Measurements from ENCODE around the gene MAPKAP1.

Gene MAPKAP1

DNA sequence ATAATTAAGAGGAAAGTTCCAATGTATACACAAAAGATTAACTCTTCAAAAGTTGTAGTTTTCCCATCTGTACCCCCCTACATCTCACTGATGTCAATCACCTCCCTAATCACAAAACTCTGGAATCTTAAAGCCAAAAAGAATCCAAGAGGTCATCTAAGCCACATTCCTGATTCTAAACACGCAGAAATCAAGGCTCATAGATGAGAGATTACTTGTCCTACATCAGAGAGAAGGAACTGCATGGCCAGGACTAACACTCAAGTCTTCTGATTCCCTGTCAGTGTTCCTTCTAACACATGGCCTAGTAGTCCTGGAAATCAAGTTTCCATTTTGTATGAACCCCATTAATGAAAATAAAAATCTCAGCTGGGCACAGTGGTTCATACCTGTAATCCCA is 58.7 kb downstream of the MAPKAP1 start:
- no peak overlapping the region for H3K4me3 ChIP-seq (replicated peaks; ENCODE audit: low read depth, low read length)
- no peak for DNase-seq (ENCODE audit: low read depth)
- no peak for TF ChIP-seq CTCF (IDR thresholded peaks at IDR 0.05; ENCODE audit: low read length, missing control alignments)

DNA sequence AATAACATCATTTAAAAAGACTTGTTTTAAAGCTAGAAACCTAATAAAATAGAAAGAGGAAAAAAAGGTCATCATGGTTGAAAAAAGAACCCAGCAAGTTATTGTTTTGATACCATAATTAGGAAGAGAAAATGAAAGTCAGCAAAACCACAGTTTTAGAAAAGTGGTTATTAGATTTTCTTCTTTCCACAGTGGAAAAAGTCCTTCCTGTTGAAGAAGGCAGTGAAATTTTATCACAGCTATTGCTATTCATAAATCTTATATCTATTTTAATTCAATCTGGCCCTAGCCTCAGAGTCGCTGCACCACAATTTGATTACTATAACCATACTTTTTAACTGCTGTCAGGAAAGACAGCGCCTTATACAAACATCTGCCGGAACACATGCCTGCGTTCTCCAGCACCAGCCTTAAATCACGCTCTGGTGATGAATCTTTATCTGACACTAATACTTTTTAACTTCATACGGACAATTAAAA is 60.3 kb downstream of the MAPKAP1 start:
- peak overlapping the region; percentile 35 for H3K4me3 ChIP-seq (replicated peaks; ENCODE audit: low read depth, low read length)
- TF ChIP-seq CTCF (IDR thresholded peaks at IDR 0.05; ENCODE audit: low read length, missing control alignments), result no peak
- DNase-seq (ENCODE audit: low read depth), result no peak

GRCh38 chr9:125646217-125646616 is 60.8 kb downstream of the MAPKAP1 start:
- DNase-seq (ENCODE audit: low read depth), result no peak
- peak overlapping the region; percentile 35 for H3K4me3 ChIP-seq (replicated peaks; ENCODE audit: low read depth, low read length)
- TF ChIP-seq CTCF (IDR thresholded peaks at IDR 0.05; ENCODE audit: low read length, missing control alignments), result no peak

DNA sequence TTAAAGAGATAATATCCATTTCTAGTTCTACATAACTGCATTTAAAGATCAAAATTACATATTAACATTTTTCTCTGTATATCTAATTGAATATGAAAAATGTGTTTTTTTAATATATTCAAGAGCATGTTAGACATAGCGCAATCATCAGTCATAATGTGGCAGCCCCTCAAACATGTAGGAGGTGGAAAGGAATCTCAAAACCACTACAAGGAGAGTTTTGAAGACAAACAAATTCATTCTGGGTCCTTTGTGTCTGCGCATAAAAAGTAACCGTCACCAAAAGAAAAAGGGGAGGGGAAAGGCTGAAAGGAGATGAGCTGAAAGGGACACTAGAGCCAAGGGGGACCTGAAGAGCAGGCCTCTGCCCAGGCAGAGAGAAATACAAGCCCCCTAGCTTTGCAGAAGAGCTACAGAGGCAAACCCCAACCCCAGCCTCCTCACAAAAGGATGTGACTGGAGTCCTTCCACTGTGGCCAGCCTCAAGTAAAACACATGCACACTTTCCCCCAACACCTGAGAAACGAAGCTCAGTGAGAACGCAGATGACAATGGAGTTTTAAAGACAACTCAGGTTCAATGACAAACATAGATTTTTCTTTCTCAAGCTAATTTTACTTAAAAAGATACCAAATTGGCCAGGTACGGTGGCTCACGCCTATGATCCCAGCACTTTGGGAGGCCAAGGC is 62.0 kb downstream of the MAPKAP1 start:
- TF ChIP-seq CTCF (IDR thresholded peaks at IDR 0.05; ENCODE audit: low read length, missing control alignments), result no peak
- no peak overlapping the region for H3K4me3 ChIP-seq (replicated peaks; ENCODE audit: low read depth, low read length)
- no peak for DNase-seq (ENCODE audit: low read depth)

GRCh38 chr9:125642311-125642710 is 64.7 kb downstream of the MAPKAP1 start:
- TF ChIP-seq CTCF (IDR thresholded peaks at IDR 0.05; ENCODE audit: low read length, missing control alignments), result no peak
- no peak overlapping the region for H3K4me3 ChIP-seq (replicated peaks; ENCODE audit: low read depth, low read length)
- DNase-seq (ENCODE audit: low read depth), result no peak

GRCh38 chr9:125639057-125639456 is 68.0 kb downstream of the MAPKAP1 start:
- TF ChIP-seq CTCF (IDR thresholded peaks at IDR 0.05; ENCODE audit: low read length, missing control alignments), result no peak
- no peak overlapping the region for H3K4me3 ChIP-seq (replicated peaks; ENCODE audit: low read depth, low read length)
- DNase-seq (ENCODE audit: low read depth), result no peak
